Neural cell (in vitro differentiated cells): Measurements from ENCODE around the gene RNF121. TPM values are rescaled to one million over a fixed set of nuclear protein-coding genes. Genes with fewer than 3 reads are reported as not detected.

Experiments
- H2AFZ ChIP-seq: fragments of 200-600, 300-800 bp; sonication (generic), shearing (Covaris generic); 2 replicates; pipeline ENCODE4 v1.6.0; 2014; ENCODE audit warnings: low read depth, mild to moderate bottlenecking, antibody characterized with exemption, low read length, moderate library complexity
- H3F3A ChIP-seq: fragments of 200-600 bp; shearing (Covaris generic); 2 replicates; pipeline ENCODE4 v1.6.1; 2016; ENCODE audit warnings: mild to moderate bottlenecking, moderate library complexity, mixed read lengths, antibody characterized with exemption, low read length; ENCODE audit not compliant: insufficient read depth, poor library complexity, severe bottlenecking
- H3K27ac ChIP-seq: fragments of 200-600, 300-800 bp; sonication (generic), shearing (Covaris generic); 2 replicates; pipeline ENCODE4 v1.5.1; 2014; ENCODE audit warnings: mild to moderate bottlenecking, low read length, moderate library complexity
- H3K27me3 ChIP-seq: fragments of 300-800, 200-600 bp; sonication (generic), shearing (Covaris generic); 2 replicates; pipeline ENCODE4 v1.6.0; 2014; ENCODE audit warnings: mild to moderate bottlenecking, low read depth, low read length, moderate library complexity; ENCODE audit not compliant: insufficient read depth
- H3K36me3 ChIP-seq: fragments of 300-800, 200-600 bp; sonication (generic), shearing (Covaris generic); 2 replicates; pipeline ENCODE4 v1.5.1; 2014; ENCODE audit warnings: mild to moderate bottlenecking, antibody characterized with exemption, low read length, moderate library complexity; ENCODE audit not compliant: insufficient read depth
- H3K4me2 ChIP-seq: fragments of 300-800, 200-600 bp; sonication (generic), shearing (Covaris generic); 2 replicates; pipeline ENCODE4 v1.6.0; 2014; ENCODE audit warnings: mild to moderate bottlenecking, low read length
- H3K4me3 ChIP-seq: fragments of 300-800, 200-600 bp; sonication (generic), shearing (Covaris generic); 2 replicates; pipeline ENCODE4 v1.5.1; 2014; ENCODE audit warnings: mild to moderate bottlenecking, low read length, moderate library complexity
- H3K79me2 ChIP-seq: fragments of 200-600 bp; shearing (Covaris generic); replicated peaks from 2 replicates; pipeline ENCODE4 v1.6.0; 2014; ENCODE audit warnings: mild to moderate bottlenecking, low read length, moderate library complexity; ENCODE audit not compliant: insufficient read depth
- H3K9ac ChIP-seq: fragments of 300-800, 200-600 bp; sonication (generic), shearing (Covaris generic); 2 replicates; pipeline ENCODE4 v1.6.1; 2016; ENCODE audit warnings: mild to moderate bottlenecking, low read length, mixed read lengths
- H3K9me2 ChIP-seq: fragments of 200-600 bp; shearing (Covaris generic); 2 replicates; pipeline ENCODE4 v1.6.1; 2016; ENCODE audit warnings: mild to moderate bottlenecking, low read length, mixed read lengths; ENCODE audit not compliant: insufficient read depth
- H3K9me3 ChIP-seq: fragments of 200-600, 300-800 bp; sonication (generic), shearing (Covaris generic); 2 replicates; pipeline ENCODE4 v1.6.1; 2016; ENCODE audit warnings: mild to moderate bottlenecking, mixed run types, low read length, moderate library complexity, mixed read lengths
- H4K20me1 ChIP-seq: fragments of 200-600 bp; shearing (Covaris generic); 2 replicates; pipeline ENCODE4 v1.6.1; 2016; ENCODE audit warnings: mild to moderate bottlenecking, mixed run types; ENCODE audit not compliant: insufficient read depth
- EP300 ChIP-seq: fragments of 450-650 bp; conservative IDR thresholded peaks from 2 replicates; pipeline ENCODE4 v1.6.1; 2014; ENCODE audit warnings: antibody characterized with exemption, mild to moderate bottlenecking, moderate library complexity; ENCODE audit not compliant: poor library complexity, severe bottlenecking
- EZH2 ChIP-seq: fragments of 200-600, 300-800 bp; shearing (Covaris generic), sonication (generic); IDR thresholded peaks from 2 replicates; pipeline ENCODE4 v1.6.1; 2014; ENCODE audit warnings: antibody characterized with exemption, low read length, borderline replicate concordance, mild to moderate bottlenecking; ENCODE audit not compliant: insufficient read depth, poor library complexity, severe bottlenecking
- MXI1 ChIP-seq: fragments of 450-650 bp; conservative IDR thresholded peaks from 2 replicates; pipeline ENCODE4 v1.6.1; 2014; ENCODE audit warnings: antibody characterized with exemption, mild to moderate bottlenecking; ENCODE audit not compliant: poor library complexity, severe bottlenecking
- POLR2AphosphoS5 ChIP-seq: IDR thresholded peaks from 2 replicates; pipeline ENCODE4 v1.6.1; 2012
- RAD21 ChIP-seq: fragments of 450-650 bp; conservative IDR thresholded peaks from 2 replicates; pipeline ENCODE4 v1.6.1; 2014; ENCODE audit warnings: antibody characterized with exemption, mild to moderate bottlenecking, moderate library complexity
- SMC3 ChIP-seq: fragments of 450-650 bp; conservative IDR thresholded peaks from 2 replicates; pipeline ENCODE4 v1.6.1; 2014; ENCODE audit warnings: antibody characterized with exemption, mild to moderate bottlenecking, moderate library complexity; ENCODE audit not compliant: poor library complexity
- TAF1 ChIP-seq: IDR thresholded peaks from 2 replicates; pipeline ENCODE4 v1.6.1; 2012; ENCODE audit warnings: low read depth
- polyA plus RNA-seq: library from polyadenylated mRNA; depleted of rRNA; stranded (reverse); fragments of >200 nt; gene quantifications from 2 replicates; pipeline ENCODE4 v1.2.3, GENCODE V29; 2014
- TF ChIP-seq, protein P1 (sequence below): IDR thresholded peaks from 2 replicates; pipeline ENCODE4 v1.6.1; 2012; ENCODE audit warnings: borderline replicate concordance
- TF ChIP-seq, protein P2 (sequence below): fragments of 450-650 bp; IDR thresholded peaks from 2 replicates; pipeline ENCODE4 v1.5.1; 2014; ENCODE audit warnings: antibody characterized with exemption, mild to moderate bottlenecking, moderate library complexity; ENCODE audit not compliant: poor library complexity, severe bottlenecking

The RNF121 gene
- polyA plus RNA-seq, 1 donor from 2014 or later: 21.2 TPM

DNA sequence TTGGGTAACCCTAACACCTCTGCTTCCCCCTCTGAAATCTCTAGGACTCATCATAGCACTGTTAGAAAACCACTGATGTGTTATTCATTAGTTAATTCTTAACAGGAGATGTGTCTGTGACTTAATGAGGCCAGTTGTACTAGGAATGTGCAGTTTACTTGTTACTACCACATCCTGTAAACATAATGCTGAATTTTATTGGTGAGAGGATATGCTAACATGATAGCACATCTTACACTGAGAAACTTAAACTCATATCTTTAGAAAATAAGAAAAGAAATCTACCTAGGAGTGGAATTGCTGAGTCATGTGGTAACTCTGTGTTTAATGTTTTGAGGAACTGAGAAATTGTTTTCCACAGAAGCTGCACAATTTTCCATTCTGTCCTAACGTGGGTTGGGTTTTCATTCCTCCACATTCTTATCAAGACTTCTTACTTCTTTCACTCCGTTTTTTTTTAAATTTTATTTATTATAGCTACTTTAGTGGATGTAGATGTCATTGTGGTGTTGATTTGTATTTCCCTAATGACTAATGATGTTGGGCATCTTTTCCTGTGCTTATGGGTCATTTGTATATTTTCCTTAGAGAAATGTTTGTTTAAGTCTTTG lies 33.7 kb downstream of the RNF121 start:
- no peaks in the 10 kb centered on the region for H3K9me3 ChIP-seq
- H2AFZ ChIP-seq: no peak overlapping the region
- TF ChIP-seq TAF1 (no peak), EZH2 (no peak), SMC3 (no peak), EP300 (no peak), POLR2AphosphoS5 (no peak), MXI1 (no peak), RAD21 (no peak)
- TF ChIP-seq, protein P1, sequence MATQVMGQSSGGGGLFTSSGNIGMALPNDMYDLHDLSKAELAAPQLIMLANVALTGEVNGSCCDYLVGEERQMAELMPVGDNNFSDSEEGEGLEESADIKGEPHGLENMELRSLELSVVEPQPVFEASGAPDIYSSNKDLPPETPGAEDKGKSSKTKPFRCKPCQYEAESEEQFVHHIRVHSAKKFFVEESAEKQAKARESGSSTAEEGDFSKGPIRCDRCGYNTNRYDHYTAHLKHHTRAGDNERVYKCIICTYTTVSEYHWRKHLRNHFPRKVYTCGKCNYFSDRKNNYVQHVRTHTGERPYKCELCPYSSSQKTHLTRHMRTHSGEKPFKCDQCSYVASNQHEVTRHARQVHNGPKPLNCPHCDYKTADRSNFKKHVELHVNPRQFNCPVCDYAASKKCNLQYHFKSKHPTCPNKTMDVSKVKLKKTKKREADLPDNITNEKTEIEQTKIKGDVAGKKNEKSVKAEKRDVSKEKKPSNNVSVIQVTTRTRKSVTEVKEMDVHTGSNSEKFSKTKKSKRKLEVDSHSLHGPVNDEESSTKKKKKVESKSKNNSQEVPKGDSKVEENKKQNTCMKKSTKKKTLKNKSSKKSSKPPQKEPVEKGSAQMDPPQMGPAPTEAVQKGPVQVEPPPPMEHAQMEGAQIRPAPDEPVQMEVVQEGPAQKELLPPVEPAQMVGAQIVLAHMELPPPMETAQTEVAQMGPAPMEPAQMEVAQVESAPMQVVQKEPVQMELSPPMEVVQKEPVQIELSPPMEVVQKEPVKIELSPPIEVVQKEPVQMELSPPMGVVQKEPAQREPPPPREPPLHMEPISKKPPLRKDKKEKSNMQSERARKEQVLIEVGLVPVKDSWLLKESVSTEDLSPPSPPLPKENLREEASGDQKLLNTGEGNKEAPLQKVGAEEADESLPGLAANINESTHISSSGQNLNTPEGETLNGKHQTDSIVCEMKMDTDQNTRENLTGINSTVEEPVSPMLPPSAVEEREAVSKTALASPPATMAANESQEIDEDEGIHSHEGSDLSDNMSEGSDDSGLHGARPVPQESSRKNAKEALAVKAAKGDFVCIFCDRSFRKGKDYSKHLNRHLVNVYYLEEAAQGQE: no peak
- TF ChIP-seq, protein P2, sequence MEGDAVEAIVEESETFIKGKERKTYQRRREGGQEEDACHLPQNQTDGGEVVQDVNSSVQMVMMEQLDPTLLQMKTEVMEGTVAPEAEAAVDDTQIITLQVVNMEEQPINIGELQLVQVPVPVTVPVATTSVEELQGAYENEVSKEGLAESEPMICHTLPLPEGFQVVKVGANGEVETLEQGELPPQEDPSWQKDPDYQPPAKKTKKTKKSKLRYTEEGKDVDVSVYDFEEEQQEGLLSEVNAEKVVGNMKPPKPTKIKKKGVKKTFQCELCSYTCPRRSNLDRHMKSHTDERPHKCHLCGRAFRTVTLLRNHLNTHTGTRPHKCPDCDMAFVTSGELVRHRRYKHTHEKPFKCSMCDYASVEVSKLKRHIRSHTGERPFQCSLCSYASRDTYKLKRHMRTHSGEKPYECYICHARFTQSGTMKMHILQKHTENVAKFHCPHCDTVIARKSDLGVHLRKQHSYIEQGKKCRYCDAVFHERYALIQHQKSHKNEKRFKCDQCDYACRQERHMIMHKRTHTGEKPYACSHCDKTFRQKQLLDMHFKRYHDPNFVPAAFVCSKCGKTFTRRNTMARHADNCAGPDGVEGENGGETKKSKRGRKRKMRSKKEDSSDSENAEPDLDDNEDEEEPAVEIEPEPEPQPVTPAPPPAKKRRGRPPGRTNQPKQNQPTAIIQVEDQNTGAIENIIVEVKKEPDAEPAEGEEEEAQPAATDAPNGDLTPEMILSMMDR: no peak
- no peaks in the 10 kb centered on the region for H3K9me2 ChIP-seq
- no peaks in the 10 kb centered on the region for H3F3A ChIP-seq
- H3K36me3 ChIP-seq: peaks cover 12% of the 10 kb centered on the region
- H3K4me3 ChIP-seq: no peak overlapping the region
- no peaks in the 10 kb centered on the region for H4K20me1 ChIP-seq
- H3K79me2 ChIP-seq: no peaks in the 10 kb centered on the region
- H3K4me2 ChIP-seq: no peak overlapping the region
- no peak overlapping the region for H3K27ac ChIP-seq
- no peaks in the 10 kb centered on the region for H3K27me3 ChIP-seq
- H3K9ac ChIP-seq: no peak overlapping the region

DNA sequence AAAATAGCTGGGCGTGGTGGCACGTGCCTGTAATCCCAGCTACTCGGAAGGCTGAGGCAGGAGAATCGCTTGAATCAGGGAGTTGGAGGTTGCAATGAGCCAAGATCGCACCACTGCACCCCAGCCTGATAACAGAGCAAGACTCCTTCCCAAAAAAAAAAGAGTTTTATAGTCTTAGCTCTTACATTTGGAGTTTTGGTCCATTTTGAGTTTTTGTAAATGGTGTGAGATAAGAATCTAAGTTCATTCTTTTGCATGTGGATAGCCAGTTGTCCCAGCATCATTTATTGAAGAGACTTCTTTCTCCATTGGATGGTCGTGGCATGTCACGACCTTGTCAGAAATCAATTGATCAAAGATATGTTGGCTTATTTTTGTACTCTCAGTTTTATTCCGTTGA lies 34.6 kb downstream of the RNF121 start:
- no peak overlapping the region for H3K9ac ChIP-seq
- no peaks in the 10 kb centered on the region for H3F3A ChIP-seq
- TF ChIP-seq POLR2AphosphoS5 (no peak), EP300 (no peak), SMC3 (no peak), EZH2 (no peak), RAD21 (no peak), MXI1 (no peak), TAF1 (no peak)
- TF ChIP-seq, protein P1: no peak
- TF ChIP-seq, protein P2: no peak
- H3K79me2 ChIP-seq: no peaks in the 10 kb centered on the region
- H3K4me2 ChIP-seq: no peak overlapping the region
- no peak overlapping the region for H2AFZ ChIP-seq
- no peaks in the 10 kb centered on the region for H3K27me3 ChIP-seq
- H3K9me3 ChIP-seq: no peaks in the 10 kb centered on the region
- H3K9me2 ChIP-seq: no peaks in the 10 kb centered on the region
- peaks cover 12% of the 10 kb centered on the region for H3K36me3 ChIP-seq
- no peak overlapping the region for H3K4me3 ChIP-seq
- H4K20me1 ChIP-seq: no peaks in the 10 kb centered on the region
- no peak overlapping the region for H3K27ac ChIP-seq
